Breast epithelium (tissue), 4 donors: ENCODE measurements around the gene CEP78. TPM values are rescaled to one million over a fixed set of nuclear protein-coding genes. Genes with fewer than 3 reads are reported as not detected.

Source experiments
- DNase-seq, 2 donors: peaks; one replicate each; pipeline ENCODE4 v3.0.0-alpha.2; 2019; ENCODE audit warnings: low spot score in 2 of 2
- H3K27ac ChIP-seq, 2 donors: fragments of 200-600 bp; sonication (generic) in 1 of 2; one replicate each; pipeline ENCODE4 v1.5.1; 2016 to 2019; ENCODE audit warnings: mild to moderate bottlenecking in 1 of 2
- H3K27me3 ChIP-seq, 2 donors: fragments of 200-600 bp; sonication (generic) in 1 of 2; one replicate each; pipeline versions ENCODE4 v1.5.1 to v1.6.0; 2017 to 2019; ENCODE audit warnings: control low read depth in 1 of 2, mild to moderate bottlenecking in 1 of 2
- H3K36me3 ChIP-seq: fragments of 200-600 bp; one replicate; pipeline ENCODE4 v1.5.1; 2019
- H3K4me1 ChIP-seq, 2 donors: fragments of 200-600 bp; sonication (generic); one replicate each; pipeline ENCODE4 v1.5.1; 2016 to 2019; ENCODE audit warnings: control low read depth in 1 of 2
- H3K4me3 ChIP-seq, 3 donors: fragments of 200-600 bp; sonication (generic); 1 replicate in 2 of 3; 2 replicates in 1 of 3; pipeline ENCODE4 v1.5.1; 2016 to 2019; ENCODE audit warnings: mild to moderate bottlenecking in 3 of 3, moderate library complexity in 2 of 3
- H3K9me3 ChIP-seq, 2 donors: fragments of 200-600 bp; sonication (generic) in 1 of 2; one replicate each; pipeline ENCODE4 v1.5.1; 2016 to 2019; ENCODE audit warnings: control low read depth in 1 of 2
- POLR2A ChIP-seq: fragments of 450-650 bp; IDR thresholded peaks from one replicate; pipeline ENCODE4 v1.6.1; 2016; ENCODE audit warnings: antibody characterized with exemption, mild to moderate bottlenecking, moderate library complexity
- POLR2AphosphoS5 ChIP-seq, 3 donors: sonication (generic); formaldehyde crosslinking; IDR thresholded peaks; one replicate each; pipeline ENCODE4 v1.6.1; 2017; ENCODE audit warnings: antibody characterized with exemption in 3 of 3
- intact Hi-C: fragments of 100-400 bp; cut with DNase I; formaldehyde crosslinking; loops from one replicate; pipeline ENCODE4 v1.15.1; 2023; ENCODE audit warnings: low total_unique reads
- total RNA-seq, 3 donors: library from RNA; depleted of rRNA; stranded (reverse); fragments of >200 nt; gene quantifications; one replicate each; pipeline ENCODE4 v1.1.0, GENCODE V29; 2016
- TF ChIP-seq, protein P1 (sequence below), 3 donors: fragments of 450-650 bp; IDR thresholded peaks; one replicate each; pipeline ENCODE4 v1.5.1; 2016 to 2017; ENCODE audit warnings: antibody characterized with exemption in 3 of 3, mild to moderate bottlenecking in 3 of 3, moderate library complexity in 3 of 3

Gene CEP78
- total RNA-seq, 3 donors from 2014 or later, result 8.8 to 22.1 (median 16.4) TPM

DNA sequence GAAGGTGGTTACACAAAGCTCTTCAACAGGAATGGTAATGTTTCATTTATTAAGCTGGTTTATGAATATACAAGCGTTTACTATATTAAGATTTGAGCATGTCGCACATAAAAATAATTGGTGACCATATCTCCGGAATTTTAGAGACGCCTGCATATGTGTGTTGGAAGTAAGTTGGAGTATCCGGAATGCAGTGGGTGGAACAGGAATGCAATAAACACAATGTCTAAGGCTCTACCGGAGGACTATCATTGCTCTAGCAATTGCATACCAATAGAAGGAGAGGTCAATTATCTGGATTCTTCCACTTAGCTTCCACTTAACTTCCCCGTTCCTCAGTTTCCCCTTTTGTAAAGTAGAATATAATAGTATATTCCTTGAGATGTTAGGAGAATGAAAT, 1.1 kb upstream of the CEP78 start:
- Histone ChIP-seq H3K4me3 (peak overlapping the region; percentile 75 to 88 (median 82)), H3K36me3 (no peaks in the 10 kb centered on the region), H3K9me3 (no peaks in the 10 kb centered on the region), H3K4me1 (no peaks in the 10 kb centered on the region), H3K27me3 (no peaks in the 10 kb centered on the region), H3K27ac (peak overlapping the region; percentile 90 to 93)
- intact Hi-C loops, result no loop called here
- DNase-seq, result no peak
- TF ChIP-seq, protein P1, sequence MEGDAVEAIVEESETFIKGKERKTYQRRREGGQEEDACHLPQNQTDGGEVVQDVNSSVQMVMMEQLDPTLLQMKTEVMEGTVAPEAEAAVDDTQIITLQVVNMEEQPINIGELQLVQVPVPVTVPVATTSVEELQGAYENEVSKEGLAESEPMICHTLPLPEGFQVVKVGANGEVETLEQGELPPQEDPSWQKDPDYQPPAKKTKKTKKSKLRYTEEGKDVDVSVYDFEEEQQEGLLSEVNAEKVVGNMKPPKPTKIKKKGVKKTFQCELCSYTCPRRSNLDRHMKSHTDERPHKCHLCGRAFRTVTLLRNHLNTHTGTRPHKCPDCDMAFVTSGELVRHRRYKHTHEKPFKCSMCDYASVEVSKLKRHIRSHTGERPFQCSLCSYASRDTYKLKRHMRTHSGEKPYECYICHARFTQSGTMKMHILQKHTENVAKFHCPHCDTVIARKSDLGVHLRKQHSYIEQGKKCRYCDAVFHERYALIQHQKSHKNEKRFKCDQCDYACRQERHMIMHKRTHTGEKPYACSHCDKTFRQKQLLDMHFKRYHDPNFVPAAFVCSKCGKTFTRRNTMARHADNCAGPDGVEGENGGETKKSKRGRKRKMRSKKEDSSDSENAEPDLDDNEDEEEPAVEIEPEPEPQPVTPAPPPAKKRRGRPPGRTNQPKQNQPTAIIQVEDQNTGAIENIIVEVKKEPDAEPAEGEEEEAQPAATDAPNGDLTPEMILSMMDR (IDR thresholded peaks at IDR 0.05), result no peak
- TF ChIP-seq POLR2AphosphoS5 (IDR thresholded peaks at IDR 0.05) (no peak), POLR2A (no peak)

DNA sequence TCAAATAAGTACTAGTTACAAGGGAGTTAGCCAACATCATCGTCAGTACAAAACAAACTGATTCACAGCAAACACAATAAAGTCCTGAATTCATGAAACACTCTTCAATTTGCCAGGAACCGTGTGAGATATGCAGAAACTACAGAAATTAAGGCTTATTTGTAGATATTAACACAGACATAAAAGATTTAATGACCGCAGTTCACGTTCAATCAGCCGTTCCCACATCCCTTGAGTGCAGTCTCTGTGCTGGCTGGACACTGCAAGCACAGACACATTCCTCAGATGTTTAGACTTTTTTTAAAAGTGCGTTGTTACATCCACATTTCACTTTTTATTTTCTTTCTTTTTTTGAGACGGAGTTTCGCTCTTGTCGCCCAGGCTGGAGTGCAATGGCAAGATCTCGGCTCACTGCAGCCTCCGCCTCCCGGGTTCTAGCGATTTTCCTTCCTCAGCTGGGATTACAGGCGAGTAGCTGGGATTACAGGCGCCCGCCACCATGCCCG, 566 bp upstream of the CEP78 start:
- Histone ChIP-seq H3K27ac (peak overlapping the region; percentile 90 to 93), H3K36me3 (no peaks in the 10 kb centered on the region), H3K27me3 (no peaks in the 10 kb centered on the region), H3K4me1 (no peaks in the 10 kb centered on the region), H3K4me3 (peak overlapping the region; percentile 75 to 88 (median 82)), H3K9me3 (no peaks in the 10 kb centered on the region)
- no peak for DNase-seq
- TF ChIP-seq, protein P1 (IDR thresholded peaks at IDR 0.05), result no peak
- no peak for TF ChIP-seq POLR2A
- intact Hi-C loops, result no loop called here

DNA sequence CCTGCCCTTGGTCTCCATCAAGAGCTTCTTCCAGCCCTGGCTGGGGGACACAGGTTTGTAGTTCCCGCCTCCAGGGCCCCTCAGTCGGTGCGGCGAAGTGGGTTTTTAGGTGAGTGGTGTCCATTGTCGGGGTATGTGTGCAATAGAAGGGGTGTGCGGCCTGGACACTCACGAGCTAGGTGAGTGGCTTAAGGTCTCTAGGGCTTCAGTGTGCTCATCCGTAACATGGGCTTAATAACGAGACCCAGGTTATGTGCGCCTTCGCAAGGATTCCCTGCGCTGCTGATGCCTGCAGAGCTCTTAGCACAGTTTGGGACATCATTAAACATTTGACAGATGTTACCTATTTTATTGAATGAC, 656 bp downstream of the CEP78 start:
- TF ChIP-seq, protein P1 (IDR thresholded peaks at IDR 0.05), result no peak
- TF ChIP-seq POLR2AphosphoS5 (IDR thresholded peaks at IDR 0.05) (no peak), POLR2A (no peak)
- H3K27me3 ChIP-seq, result no peaks in the 10 kb centered on the region
- H3K27ac ChIP-seq, result peak overlapping the region; percentile 90 to 93

DNA sequence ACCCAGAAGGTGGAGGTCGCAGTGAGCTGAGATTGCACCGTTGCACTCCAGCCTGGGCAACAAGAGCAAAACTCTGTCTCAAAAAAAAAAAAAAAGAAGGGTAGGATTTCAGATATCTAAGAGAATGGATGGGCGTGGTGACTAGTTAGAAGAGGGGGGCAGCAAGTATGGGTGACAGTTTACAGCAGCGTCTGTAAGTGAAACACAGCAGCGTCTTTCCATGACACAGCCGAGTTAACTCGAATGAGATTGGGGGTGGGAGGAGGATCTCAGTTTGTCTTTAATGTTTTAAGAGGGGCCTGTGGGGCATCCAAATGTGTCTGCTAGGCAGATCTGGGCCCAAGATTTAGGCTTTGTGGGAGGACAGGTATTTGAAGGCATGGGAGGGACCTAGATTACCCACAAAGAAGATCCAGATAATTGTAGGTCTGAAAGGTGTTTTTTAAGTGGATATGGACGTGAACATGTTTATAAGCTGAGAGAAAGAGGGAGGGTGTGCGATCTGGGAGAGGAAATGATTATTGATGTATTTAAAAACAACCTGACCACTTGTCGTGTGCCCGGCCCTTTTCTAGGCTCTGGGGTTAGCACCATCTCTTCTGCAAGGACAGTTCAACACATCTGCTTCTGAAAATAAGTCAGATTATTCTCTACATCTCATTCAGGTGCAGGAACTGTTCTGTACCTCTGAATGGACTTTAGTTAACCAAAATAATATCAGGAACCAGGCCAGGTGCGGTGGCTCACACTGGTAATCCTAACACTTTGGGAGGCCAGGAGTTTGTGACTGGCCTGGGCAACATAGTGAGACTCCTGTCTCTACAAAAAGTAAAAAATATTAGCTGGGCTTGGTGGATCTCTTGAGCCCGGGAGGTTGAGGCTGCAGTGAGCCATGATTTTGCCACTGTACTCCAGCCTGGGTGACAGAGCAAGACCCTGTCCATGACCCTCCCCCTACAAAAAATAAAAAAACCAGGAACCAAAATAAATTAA, 2.5 kb downstream of the CEP78 start:
- Histone ChIP-seq H3K4me1 (no peaks in the 10 kb centered on the region), H3K9me3 (no peaks in the 10 kb centered on the region), H3K27ac (no peak overlapping the region), H3K27me3 (no peaks in the 10 kb centered on the region), H3K36me3 (peaks cover 2% of the 10 kb centered on the region), H3K4me3 (no peak overlapping the region)
- DNase-seq, result no peak
- intact Hi-C loops, result no loop called here
- TF ChIP-seq POLR2A (no peak), POLR2AphosphoS5 (IDR thresholded peaks at IDR 0.05) (no peak)
- TF ChIP-seq, protein P1 (IDR thresholded peaks at IDR 0.05), result no peak

More for the DNA sequence above, 656 bp downstream of the CEP78 start:
- no peaks in the 10 kb centered on the region for H3K4me1 ChIP-seq
- H3K9me3 ChIP-seq, result no peaks in the 10 kb centered on the region
- H3K36me3 ChIP-seq, result no peaks in the 10 kb centered on the region
- no peak for DNase-seq
- intact Hi-C loops, result no loop called here
- H3K4me3 ChIP-seq, result peak overlapping the region; percentile 75 to 88 (median 82)

DNA sequence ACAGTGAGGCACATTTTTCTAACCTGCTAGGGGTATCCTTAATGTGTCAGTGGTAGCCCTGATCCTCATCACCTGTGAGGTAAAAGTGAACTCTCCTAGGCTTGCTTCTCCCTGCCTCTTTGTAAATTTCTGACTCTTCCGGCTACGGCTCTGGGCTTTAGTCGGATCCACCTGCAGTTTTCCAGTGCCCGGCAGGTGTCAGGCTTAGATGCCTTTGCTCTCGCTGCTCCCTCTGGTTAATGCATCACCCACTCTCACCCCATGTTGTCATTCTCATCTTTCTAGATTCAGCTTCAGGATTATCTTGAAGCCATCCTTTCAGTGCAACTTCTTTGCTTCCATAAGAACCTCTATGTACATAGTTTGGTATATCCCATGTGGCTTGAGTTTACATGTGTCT, 3.6 kb downstream of the CEP78 start:
- TF ChIP-seq, protein P1 (IDR thresholded peaks at IDR 0.05), result peak in 1 of 3 donors; percentile 43
- TF ChIP-seq POLR2AphosphoS5 (IDR thresholded peaks at IDR 0.05), result no peak
- DNase-seq, result no peak
- intact Hi-C loops, result no loop called here
- Histone ChIP-seq H3K27ac (no peak overlapping the region), H3K36me3 (peaks cover 7% of the 10 kb centered on the region), H3K4me3 (no peak overlapping the region), H3K9me3 (no peaks in the 10 kb centered on the region), H3K27me3 (no peaks in the 10 kb centered on the region), H3K4me1 (no peaks in the 10 kb centered on the region)
